Activated CD4-positive, alpha-beta T cell treated with anti-CD3 and anti-CD28 coated beads, Interleukin-2, amount 50 U/mL, for 16 hours (primary cell): ENCODE data around the gene TRIM71.
"Not testable (repeated sequence)": the region's sequence is repeated elsewhere in the genome, so short reads cannot be mapped to it uniquely, and the experiment has no call there.

Experiments used
- DNase-seq: peaks from one replicate; pipeline ENCODE4 v3.0.0-alpha.2; 2020

TRIM71 gene

DNA sequence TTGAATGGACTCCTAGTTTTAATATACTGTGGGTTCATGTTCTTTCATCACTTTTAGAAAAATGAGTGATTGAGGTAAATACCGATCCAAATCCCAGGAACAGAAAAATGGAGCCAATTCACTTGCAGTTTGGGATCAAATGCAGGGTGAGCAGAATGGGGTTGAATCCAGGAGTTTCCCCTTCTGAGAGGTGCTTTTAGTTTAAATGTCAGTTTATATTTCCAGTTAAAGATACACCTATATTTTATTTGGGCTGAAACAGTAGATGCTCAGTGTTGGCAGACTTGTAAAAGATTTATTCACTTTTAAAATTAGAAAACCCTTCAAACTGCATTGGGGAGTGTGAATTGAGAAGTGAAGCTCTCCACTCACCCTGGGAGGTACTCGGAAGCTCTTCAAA is 2.6 kb downstream of the TRIM71 start:
- DNase-seq, result no peak

DNA sequence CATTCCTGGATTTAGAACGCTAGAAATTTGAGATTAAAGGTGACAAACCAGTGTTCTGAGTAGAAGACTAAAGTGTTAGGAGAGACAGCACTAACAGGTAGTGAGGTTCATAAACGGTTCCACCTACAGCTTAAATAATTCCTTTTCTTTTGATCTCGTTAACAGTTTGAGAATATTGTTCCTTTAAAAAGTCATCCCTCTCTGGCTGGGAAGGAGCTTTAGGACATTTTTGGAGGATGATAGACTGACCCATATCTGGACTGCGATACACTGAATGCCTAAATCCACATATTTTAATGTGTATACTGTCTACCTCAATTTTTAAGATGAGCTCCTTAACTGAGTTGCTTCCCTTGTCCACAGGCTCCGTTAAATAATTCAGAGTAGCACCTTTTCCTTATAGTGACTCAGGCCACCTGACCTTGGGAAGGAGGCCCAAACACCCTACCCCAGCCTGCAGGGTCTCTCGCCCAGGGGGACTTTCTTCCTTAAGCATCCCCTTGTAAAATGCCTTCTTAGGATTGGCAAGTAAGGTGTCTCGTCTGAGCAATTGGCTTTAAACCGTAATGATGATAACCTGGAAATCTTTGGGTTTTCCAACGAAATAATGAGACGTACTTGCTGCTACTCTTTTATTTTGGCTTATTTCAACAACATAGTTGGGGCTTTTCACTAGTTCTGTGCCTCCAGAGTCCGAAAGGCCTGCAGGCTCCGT is 3.3 kb downstream of the TRIM71 start:
- no peak for DNase-seq

DNA sequence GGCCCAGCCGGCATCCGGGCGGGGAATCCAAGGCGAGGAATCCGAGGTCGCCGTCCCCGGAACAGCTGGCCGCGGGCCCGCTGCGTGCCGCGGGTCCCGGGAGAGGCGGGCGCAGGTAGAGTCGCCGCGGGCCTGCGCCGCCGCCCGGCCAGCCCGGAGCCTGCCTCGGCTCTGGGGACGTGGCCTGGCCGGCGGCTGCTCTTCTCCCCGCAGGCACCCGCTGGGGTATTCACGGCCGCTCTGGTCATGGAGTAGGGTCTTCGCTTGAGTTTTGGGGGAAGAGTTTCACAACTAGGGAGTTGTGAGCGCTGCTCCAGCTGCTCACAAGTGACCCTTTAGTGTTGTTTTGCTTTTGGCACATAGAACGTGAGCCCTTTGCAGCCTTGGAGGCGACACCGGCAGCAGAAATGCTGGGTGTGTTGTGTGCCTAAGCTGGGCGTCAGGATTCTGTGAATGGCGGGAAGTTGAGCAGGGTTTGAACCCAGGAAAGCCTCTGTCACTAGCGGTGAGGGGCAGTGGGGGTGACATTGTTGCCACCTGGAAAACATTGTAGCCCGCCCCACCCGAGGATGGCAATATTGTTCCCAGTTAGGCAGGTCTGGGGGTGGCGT is 4.0 kb downstream of the TRIM71 start:
- no peak for DNase-seq

DNA sequence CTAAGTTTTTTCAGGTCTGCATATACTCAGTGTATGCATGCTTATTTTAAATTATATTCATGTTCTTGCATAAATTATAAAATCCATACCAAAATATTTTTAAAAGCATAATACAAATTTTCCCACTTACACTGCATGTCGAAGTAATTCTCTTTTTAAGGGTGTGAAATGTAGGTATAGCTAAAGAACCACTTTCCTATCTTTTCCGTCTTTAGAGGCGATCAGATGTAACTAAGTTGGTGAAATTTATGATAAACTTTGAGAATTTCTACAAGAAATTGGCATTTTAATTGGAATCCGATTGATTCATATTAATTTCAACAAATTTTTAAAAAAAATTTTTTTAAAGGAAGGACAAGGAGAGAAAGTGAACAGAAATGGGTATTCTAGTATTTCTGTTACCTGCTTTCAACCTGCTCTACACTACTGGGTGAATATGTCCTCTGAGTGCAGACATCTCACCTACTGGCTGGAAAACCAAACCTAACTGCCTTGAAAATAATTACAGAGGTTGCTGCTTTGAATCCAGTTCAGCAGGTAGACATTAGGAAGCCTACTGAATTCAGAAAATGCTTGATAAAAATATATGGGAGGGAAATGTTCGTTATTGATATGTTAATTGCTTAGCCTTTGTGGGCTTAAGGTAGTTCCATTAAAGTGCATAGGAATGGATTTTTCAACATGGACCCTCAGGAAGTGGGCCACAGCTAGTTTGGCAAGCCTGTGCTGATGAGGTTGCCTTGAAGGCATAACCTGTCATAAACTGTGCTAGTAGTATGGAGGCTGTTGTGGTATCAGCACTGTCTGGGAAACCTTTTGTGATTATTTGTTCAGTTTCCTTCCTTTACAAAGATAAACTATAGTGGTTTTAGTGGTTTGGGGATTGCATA is 5.1 kb downstream of the TRIM71 start:
- DNase-seq, result no peak

DNA sequence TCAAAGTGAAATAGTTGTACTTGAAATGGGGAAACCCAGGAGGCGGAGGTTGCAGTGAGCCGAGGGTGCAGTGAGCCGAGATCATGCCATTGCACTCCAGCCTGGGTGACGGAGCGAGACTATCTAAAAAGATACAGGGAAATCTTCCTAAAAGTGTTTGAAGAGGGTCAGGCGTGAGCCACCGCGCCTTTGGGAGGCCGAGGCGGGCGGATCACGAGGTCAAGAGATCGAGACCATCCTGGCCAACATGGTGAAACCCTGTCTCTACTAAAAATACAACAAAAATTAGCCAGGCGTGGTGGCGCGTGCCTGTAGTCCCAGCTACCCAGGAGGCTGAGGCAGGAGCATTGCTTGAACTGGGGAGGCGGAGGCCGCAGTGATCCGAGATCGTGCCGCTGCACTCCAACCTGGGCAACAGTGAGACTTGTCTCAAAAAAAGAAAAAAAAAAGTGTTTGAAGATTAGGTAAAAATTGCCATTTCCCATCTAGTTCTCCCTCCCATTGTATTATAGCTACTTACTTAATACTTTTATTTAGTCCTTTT is 5.9 kb downstream of the TRIM71 start:
- not testable (repeated sequence) for DNase-seq

DNA sequence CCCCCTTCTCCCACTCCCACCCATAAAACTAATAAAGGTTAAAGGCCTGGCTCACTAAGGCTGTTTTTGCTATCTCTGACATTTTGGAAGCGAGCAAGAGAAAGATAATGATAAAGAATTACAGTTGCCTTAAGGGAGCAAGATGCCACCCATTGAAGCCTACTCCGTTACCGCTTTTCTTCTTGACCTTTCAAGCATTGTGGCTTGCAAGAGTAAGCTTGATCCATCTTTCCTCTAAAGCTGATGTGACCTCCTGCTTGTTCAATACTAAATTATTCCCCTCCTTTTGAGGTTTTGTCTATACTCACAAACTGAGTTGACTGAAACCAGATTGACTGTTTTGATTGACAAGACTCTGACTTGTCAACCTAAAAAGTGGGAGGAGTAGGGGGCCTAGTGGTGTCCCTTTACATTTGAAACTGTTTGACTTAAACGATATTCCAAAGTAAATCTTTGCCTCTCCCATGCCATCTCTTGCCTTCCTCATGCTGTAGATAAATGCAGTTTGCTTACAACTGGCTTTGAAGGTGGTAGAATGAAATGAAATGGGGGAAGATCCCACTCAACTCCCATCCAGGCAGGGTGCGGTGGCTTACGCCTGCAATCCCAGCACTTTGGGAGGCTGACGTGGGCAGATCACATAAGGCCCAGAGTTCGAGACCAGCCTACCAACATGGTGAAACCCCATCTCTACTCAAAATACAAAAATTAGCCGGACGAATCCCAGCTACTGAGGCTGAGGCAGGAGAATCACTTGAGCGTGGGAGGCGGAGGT is 8.0 kb downstream of the TRIM71 start:
- no peak for DNase-seq

DNA sequence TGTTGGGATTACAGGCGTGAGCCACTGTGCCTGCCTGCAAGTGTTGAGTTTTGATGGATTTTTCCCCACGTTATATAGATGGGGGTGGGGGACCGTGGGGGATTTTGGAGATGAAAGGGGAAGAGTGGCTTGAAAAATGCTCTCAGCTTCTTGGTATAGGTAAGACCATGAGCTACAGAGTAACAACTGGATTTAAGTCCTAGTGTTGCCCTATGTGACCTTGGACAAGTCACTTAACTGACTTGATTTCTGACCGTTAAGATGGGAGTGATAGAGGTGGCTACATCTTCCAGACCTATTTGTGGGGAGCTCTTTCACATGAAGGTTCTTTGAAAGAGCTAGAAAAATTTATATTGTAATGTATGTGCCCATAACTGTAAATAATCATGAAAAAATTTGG is 13.3 kb downstream of the TRIM71 start:
- no peak for DNase-seq

DNA sequence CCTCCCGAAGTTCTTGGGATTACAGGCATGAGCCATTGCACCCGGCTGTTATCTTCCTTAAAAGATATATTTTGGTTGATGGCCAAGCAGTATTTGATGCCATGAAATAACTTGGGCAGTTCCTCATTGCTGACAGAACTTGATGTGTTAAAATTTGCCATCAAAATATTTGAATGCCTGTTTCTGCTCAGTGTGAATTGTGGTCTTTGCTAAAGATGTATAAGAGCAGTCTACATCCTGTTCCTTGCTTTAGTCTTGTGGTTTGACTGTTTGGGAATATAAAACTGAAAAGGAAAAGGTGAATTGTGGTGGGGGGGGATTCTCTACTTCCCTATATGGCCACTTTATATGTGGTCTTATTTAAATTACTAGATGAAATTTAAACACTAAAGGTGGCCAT is 14.0 kb downstream of the TRIM71 start:
- no peak for DNase-seq

DNA sequence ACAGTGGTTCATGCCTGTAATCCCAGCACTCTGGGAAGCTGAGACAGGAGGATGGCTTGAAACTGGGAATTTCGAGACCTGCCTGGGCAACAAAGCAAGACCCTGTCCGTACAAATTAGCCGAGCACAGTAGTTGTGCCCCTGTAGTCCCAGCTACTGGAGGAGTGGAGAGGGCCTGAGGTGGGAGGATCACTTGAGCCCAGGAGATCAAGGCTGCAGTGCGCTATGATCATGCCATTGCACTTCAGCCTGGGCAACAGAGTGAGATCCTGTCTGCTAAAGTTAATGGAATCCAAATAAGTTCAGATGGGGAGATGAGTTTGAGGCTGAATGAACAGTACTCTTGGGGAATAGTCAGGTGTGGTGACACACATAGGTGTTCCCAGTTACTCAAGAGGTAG is 14.4 kb downstream of the TRIM71 start:
- DNase-seq, result no peak

DNA sequence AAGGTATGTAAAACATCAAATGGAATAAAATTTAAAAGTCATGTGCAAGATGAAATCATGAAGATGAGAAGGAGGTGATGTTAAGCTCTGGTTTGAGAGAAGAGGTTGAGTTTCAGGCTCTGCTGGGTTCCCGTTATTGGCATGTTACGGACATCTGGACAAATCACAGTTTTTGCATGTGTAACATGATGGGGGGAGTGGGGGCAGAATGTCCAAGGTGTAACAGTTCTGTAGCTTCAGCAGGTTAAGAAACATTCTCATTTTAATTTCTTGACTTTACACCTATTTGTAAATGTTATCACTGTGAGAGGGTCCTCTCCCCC is 17.2 kb downstream of the TRIM71 start:
- no peak for DNase-seq

DNA sequence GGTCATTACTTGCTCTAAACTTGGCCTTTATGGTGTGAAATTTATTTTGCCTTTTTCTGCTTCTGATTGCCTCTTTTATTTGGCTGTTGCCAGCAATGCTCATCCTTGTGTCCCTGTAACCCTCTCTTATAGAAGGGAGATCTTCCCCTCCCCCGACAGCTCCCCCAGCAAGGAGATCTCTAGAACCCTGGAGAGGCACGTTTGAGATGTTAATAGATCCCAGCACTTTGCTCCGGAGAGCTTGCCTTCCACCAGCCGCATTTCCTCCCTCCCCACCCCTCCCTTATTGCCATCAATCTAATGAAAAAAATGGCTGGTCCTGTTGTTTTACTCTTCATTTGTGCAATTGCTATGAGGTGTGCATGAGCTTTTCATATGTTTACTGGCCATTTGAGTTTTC is 18.2 kb downstream of the TRIM71 start:
- DNase-seq, result no peak

DNA sequence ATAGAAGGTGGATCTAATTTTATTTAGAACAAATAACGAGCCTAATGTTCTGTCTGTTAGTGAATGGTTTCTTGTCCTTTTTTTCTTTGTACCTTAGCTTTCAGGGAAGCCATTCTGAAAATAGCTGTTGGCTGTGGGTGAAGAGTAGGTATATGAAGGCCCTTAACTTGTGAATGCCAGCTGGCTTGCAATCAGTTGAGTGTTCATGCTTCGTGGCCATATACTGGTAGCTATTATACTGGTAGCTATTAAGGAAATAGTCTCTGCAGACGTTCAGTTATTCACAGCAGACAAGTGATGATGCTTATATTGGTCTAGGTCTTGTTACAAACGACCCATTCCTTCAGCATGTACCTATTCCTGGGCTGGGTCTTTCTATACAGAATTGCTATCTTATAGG is 18.8 kb downstream of the TRIM71 start:
- no peak for DNase-seq

DNA sequence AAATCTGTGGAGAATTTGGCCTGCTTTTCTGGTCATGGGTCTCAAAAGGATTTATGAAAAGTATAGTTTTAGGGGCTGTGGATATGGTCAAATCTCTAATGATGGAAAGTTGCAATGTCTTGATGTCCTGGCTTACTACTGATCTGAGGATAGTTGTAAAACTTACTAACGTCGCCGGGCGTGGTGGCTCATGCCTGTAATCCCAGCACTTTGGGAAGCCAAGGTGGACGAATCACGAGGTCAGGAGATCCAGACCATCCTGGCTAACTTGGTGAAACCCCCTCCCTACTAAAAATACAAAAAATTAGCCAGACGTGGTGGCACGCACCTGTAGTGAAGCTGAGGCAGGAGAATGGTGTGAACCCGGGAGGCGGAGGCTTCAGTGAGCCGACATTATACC is 19.6 kb downstream of the TRIM71 start:
- DNase-seq, result no peak

DNA sequence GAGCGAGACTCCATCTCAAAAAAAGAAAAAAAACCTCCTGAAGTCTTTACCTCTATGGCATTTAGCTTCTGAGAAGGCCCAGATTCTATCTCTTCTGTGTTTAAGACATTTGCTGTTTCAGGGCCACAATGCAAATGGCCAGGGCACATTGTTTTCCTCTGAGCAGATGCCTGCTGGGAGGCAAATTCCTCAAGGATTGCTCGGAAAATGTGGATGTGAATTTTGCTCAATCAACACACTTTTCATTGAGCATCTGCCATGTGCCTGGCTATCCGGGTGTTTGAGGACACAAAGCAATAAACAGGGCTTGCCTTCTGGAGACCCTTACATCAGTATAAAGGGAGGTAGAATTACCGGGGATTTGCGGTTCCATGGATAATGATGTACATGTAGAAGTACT is 20.0 kb downstream of the TRIM71 start:
- no peak for DNase-seq

DNA sequence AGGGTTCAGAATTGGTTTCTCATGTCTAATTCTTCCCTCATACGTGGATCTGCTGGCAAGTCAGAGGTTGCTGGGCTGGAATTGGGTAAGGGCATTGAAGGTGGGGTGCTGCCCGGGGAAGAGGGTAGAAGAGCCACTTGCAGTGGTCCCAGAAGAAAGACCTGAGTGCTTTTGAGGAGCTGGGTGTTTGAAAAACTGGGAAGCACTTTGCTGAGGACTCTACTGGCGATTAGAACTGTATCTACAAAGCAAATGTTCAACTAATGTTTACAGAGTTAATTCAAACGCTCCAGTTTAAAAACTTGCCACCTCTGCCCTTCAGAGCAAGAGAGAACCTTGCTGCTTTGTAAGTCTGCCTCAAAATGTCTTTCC is 21.9 kb downstream of the TRIM71 start:
- no peak for DNase-seq

DNA sequence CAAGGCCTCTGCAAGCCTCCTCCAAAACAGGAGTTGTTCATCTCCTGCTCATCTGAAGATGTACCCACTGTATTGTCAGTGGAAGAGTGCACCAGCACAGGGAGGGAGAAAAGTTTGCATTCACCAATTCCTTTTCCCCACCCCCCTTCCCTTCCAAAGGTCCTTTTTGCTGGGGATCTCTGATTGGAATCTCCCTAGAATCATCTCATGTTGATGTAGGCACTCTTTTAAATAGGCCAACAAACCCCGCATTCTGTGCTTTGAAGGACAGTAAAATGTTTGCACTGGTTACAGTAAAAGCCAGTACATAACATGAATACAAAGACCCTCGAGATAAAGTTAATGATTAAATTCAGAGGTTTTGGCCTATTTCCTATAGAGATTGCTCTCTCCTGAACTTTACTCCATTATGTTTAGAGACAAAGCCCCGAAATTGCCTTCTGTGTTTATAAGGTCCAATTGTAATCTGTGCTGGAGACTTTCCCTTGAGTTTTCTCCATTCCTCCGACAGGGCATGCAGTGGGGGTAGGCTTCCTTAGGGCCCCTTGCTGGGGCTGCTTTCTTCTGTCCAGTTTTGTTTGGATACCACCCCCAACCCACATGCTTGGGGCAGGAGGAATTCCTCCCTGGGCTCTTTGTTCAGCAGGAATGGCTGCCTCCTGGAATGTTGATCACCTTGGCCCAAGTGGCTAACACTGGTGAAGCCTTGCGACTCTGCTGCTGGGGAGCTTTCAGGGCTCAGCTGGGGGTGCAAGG is 22.5 kb downstream of the TRIM71 start:
- no peak for DNase-seq

DNA sequence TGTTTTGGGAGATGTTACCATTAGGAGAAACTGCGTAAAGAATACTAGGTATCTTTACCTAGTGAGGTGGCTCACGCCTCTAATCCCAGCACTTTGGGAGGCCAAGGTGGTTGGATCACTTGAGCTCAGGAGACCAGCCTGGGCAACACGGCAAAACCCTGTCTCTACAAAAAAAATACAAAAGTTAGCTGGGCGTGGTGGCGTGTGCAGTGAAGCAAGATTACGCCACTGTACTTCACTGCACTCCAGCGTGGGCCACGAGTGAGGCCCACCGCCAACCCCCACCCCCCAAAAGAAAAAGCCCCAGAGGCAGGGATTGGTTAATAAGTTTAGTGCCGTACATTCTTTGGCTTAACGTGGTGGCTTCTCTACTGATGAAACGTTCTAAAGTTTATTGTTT is 23.5 kb downstream of the TRIM71 start:
- no peak for DNase-seq

DNA sequence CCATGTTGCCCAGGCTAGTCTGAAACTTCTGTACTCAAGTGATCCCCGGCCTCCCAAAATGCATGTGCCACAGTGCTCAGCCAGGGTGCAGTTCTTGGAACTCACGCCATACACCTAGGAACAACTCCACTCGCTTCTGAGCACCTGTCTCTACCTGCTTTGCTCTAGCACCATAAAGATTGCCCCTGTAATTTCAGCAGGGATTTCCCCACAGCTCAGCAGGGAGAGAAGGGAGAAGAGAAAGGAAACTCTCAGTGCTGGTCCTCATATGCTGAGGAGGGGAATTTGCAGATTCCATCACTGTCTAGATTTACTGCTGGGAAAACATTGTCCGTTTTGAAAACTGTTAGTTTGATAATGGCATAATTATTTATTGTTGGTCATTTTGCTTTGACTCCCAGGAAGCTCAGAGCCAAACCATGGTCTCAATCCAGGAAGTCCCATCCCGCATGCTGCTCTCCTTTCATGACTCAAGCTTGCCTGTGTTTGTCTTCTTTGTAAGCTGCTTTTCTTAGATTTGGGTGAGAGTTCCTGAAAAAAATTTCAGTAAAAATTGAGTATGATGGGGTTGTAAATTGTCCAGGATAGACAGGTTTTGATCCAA is 24.2 kb downstream of the TRIM71 start:
- DNase-seq, result no peak

DNA sequence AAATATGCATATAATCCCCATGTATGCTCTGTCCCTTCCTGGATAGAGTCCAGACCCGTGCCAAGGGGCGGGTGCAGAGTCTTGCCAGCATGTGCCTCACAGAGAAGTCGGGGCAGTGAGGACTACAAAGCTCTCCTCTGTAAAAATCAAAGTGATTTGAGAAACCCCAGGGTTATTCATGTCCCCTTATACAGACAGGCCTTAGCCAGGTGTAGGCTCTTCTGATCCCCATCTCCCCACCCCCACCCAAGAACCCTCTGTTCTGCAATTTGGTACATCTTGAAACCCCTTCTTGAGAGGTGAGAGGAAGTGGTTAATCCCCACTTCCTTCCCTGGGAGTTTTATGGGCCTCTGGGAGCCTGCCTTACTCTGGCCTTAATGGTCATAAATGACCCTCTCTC is 24.7 kb downstream of the TRIM71 start:
- DNase-seq, result no peak

DNA sequence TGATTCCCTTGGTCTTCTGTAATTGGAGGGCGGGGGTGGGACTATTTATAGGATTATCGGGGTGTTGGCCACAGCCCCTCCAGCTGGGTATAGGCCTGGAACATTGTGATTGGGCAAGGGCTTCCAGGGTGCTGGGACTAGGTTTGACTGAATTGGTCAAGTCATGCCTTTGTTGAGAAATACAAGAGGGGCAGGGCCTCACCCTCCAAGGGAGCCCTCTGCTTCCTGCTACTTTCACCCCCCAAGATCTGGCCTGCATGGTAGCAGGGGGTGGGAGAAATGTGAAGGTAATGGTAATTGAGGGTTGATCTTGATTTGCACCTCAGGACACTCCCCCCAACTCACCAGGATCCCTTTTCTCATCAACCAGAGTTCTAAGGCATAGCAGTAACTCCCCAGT is 25.2 kb downstream of the TRIM71 start:
- no peak for DNase-seq

DNA sequence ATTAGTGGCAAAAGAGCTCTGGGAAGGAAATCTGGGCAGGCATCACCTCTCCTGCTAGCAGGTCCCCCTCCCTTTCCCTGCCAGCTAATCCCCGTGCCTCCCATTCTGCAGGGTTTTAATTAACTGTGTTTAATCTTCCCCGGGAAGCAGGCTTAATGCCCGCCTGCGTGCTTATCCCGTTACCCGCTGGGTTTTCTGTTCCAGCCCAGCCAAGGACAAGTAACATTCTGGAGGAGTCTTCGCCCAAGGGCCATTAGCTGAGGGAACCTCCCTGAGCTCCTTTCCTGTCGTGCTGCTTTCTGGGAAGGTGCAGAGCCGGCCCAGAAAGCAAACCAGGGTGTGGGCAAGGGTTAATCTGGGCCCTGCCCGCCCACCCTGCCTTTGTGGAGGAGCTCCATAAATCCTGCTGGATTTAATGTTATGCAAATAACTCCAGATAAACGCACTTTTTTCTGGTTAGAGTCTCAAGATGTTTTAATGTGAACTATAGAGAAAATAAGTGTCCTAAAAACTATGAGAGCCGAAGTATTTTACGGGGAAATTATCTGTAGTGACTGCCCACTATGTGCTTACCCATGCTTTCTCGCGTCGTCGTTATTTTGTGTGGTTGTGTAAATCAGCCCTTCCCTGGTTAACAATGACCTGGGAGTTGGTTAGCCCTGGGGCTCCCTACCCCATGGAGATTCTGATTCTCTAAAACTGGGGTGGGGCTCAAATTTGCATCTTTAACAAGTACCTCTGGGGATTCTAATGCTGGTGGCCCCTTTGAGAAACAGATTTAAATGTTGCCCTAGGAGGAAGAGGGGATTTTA is 25.9 kb downstream of the TRIM71 start:
- no peak for DNase-seq
